GM18867 (cell line): Measurements from ENCODE around the gene CBFA2T2.
"Not testable (repeated sequence)": the region's sequence is repeated elsewhere in the genome, so short reads cannot be mapped to it uniquely, and the experiment has no call there.

Experiments
- ATAC-seq: cut with Tn5 transposase; IDR thresholded peaks from one replicate; pipeline ENCODE4 v1.9.1; 2021; ENCODE audit warnings: mild to moderate bottlenecking, moderate library complexity; ENCODE audit not compliant: unreplicated experiment

Gene CBFA2T2

GRCh38 chr20:33570743-33571142 lies 80.8 kb downstream of the CBFA2T2 start:
- ATAC-seq = no peak

GRCh38 chr20:33573268-33573667 lies 83.4 kb downstream of the CBFA2T2 start:
- not testable (repeated sequence) for ATAC-seq

GRCh38 chr20:33575282-33575681 lies 85.4 kb downstream of the CBFA2T2 start:
- no peak for ATAC-seq

- no peak for ATAC-seq
These were observed 86.7 kb downstream of the CBFA2T2 start for GRCh38 chr20:33576432-33577125.

- no peak for ATAC-seq
These were observed 88.6 kb downstream of the CBFA2T2 start for GRCh38 chr20:33578510-33578909.

- no peak for ATAC-seq
These were observed 93.2 kb downstream of the CBFA2T2 start for GRCh38 chr20:33583143-33583542.

GRCh38 chr20:33584976-33585375 lies 95.1 kb downstream of the CBFA2T2 start:
- ATAC-seq = no peak

GRCh38 chr20:33585413-33585812 lies 95.5 kb downstream of the CBFA2T2 start:
- no peak for ATAC-seq

- ATAC-seq = no peak
These were observed 99.2 kb downstream of the CBFA2T2 start for GRCh38 chr20:33589059-33589458.

GRCh38 chr20:33591901-33592300 lies 102.0 kb downstream of the CBFA2T2 start:
- ATAC-seq = not testable (repeated sequence)

- no peak for ATAC-seq
These were observed 104.8 kb downstream of the CBFA2T2 start for GRCh38 chr20:33594743-33595142.

GRCh38 chr20:33600414-33600813 lies 110.5 kb downstream of the CBFA2T2 start:
- ATAC-seq = no peak

GRCh38 chr20:33600981-33601380 lies 111.1 kb downstream of the CBFA2T2 start:
- no peak for ATAC-seq

GRCh38 chr20:33601861-33602260 lies 112.0 kb downstream of the CBFA2T2 start:
- ATAC-seq = no peak

GRCh38 chr20:33602826-33603590 lies 113.1 kb downstream of the CBFA2T2 start:
- peak; percentile 47 for ATAC-seq

- no peak for ATAC-seq
These were observed 114.4 kb downstream of the CBFA2T2 start for GRCh38 chr20:33604084-33604990.

- ATAC-seq = no peak
These were observed 115.1 kb downstream of the CBFA2T2 start for GRCh38 chr20:33604991-33605370.

GRCh38 chr20:33606118-33606771 lies 116.3 kb downstream of the CBFA2T2 start:
- peak; percentile 61 for ATAC-seq

- ATAC-seq = no peak
These were observed 119.6 kb downstream of the CBFA2T2 start for GRCh38 chr20:33609504-33609903.

- no peak for ATAC-seq
These were observed 121.2 kb downstream of the CBFA2T2 start for GRCh38 chr20:33611106-33611505.

- ATAC-seq = no peak
These were observed 122.1 kb downstream of the CBFA2T2 start for GRCh38 chr20:33612001-33612400.
